Spinal cord (tissue), 10 donors: ENCODE measurements around the gene SZRD1. TPM values are rescaled to one million over a fixed set of nuclear protein-coding genes. Genes with fewer than 3 reads are reported as not detected.

Experiments
- DNase-seq, 6 donors: peaks; one replicate each; pipeline versions ENCODE4 v3.0.0 to v3.0.0-alpha.2; 2013 to 2015; ENCODE audit warnings: low spot score in 6 of 6, low read depth in 4 of 6
- H3K27ac ChIP-seq: one replicate; pipeline ENCODE4 v1.5.1; 2013; ENCODE audit warnings: low read depth, low read length, control low read depth
- H3K27me3 ChIP-seq: one replicate; pipeline ENCODE4 v1.6.1; 2013; ENCODE audit warnings: low read length; ENCODE audit not compliant: control insufficient read depth, insufficient read depth
- H3K36me3 ChIP-seq: one replicate; pipeline ENCODE4 v1.6.1; 2013; ENCODE audit warnings: low read length; ENCODE audit not compliant: control insufficient read depth, insufficient read depth
- H3K4me1 ChIP-seq: one replicate; pipeline ENCODE4 v1.6.1; 2013; ENCODE audit warnings: low read length; ENCODE audit not compliant: control insufficient read depth, insufficient read depth
- H3K4me3 ChIP-seq: one replicate; pipeline ENCODE4 v1.5.1; 2013; ENCODE audit warnings: low read depth, low read length, control low read depth
- H3K9me3 ChIP-seq: one replicate; pipeline ENCODE4 v1.6.1; 2013; ENCODE audit warnings: low read length; ENCODE audit not compliant: control insufficient read depth, insufficient read depth
- WGBS: methylation state at CpG from one replicate; pipeline ENCODE4 v1.1.5; 2013; ENCODE audit warnings: missing lambda C conversion rate; ENCODE audit not compliant: insufficient coverage; 5-methylcytosine and 5-hydroxymethylcytosine counted together
- polyA plus RNA-seq, 2 donors: library from polyadenylated mRNA; unstranded; fragments of 120-200 nt; gene quantifications; one replicate each; pipeline ENCODE4 v1.2.1, GENCODE V29; 2013; ENCODE audit not compliant: insufficient read length in 2 of 2
- total RNA-seq, 2 donors: library from RNA; depleted of rRNA in 1 of 2; stranded (reverse); fragments of 120-200 nt in 1 of 2; fragments of >200 nt in 1 of 2; gene quantifications; one replicate each; pipeline versions ENCODE4 v1.2.3 to v1.2.4, GENCODE V29; 2013 to 2014
- donor health status: healthy.

Gene SZRD1
- total and polyA plus RNA-seq, 4 donors, result 13.1 to 77.5 (median 69.1) TPM

- no peak overlapping the region for H3K4me3 ChIP-seq
- no peaks in the 10 kb centered on the region for H3K9me3 ChIP-seq
- no peaks in the 10 kb centered on the region for H3K27me3 ChIP-seq
- 93% methylated on average over 18 of the region's 25 CpGs for WGBS
- no peak for DNase-seq
- H3K36me3 ChIP-seq, result no peaks in the 10 kb centered on the region
- no peak overlapping the region for H3K27ac ChIP-seq
- no peaks in the 10 kb centered on the region for H3K4me1 ChIP-seq
Measured at GRCh38 chr1:16409536-16410152, 42.6 kb downstream of the SZRD1 start.

DNA sequence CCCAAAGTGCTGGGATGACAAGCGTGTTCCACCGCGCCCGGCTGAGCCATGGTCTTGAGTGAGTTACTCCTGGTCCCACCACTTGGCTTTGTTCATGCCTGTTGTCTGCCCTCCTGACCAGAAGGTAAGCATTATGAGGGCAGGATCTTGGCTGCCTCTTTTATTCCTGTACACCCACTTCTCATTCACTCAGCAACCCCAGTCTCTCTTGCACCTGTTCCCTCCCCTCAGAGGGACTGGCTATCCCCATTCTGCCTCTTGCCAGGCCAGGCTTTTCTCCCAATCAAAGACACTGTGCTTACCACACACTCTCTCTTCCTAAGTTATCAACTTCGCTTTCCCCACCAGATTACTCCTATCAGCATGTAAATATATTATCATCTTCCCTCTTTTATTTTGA, 43.8 kb downstream of the SZRD1 start:
- Histone ChIP-seq H3K36me3 (no peaks in the 10 kb centered on the region), H3K4me1 (no peaks in the 10 kb centered on the region), H3K4me3 (no peak overlapping the region), H3K9me3 (no peaks in the 10 kb centered on the region), H3K27me3 (no peaks in the 10 kb centered on the region), H3K27ac (no peak overlapping the region)
- 98% methylated on average over 4 of the region's 5 CpGs for WGBS
- DNase-seq, result no peak

DNA sequence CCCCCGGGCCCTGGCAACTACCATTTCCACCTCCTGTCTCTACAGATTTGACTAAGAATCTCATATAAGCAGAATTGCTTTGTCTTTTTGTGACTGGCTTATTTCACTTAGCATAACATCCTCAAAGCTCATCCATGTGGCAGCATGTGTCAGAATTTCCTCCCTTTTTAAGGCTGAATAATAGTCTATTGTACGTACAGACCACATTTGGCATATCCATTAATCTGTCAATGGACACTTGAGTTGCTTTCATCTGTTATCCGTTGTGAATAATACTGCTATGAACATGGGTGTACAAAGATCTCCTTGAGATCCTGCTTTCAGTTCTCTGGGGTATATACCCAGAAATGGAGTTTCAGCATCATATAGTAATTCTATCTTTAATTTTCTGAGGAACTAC, 46.1 kb downstream of the SZRD1 start:
- WGBS, result no CpG with 5 or more reads among the region's 3 CpGs
- Histone ChIP-seq H3K27ac (no peak overlapping the region), H3K27me3 (no peaks in the 10 kb centered on the region), H3K4me3 (no peak overlapping the region), H3K9me3 (no peaks in the 10 kb centered on the region), H3K36me3 (no peaks in the 10 kb centered on the region), H3K4me1 (no peaks in the 10 kb centered on the region)
- DNase-seq, result no peak

- H3K9me3 ChIP-seq, result no peaks in the 10 kb centered on the region
- WGBS, result 95% methylated on average over 6 of the region's 7 CpGs
- H3K27me3 ChIP-seq, result no peaks in the 10 kb centered on the region
- H3K36me3 ChIP-seq, result no peaks in the 10 kb centered on the region
- no peaks in the 10 kb centered on the region for H3K4me1 ChIP-seq
- H3K4me3 ChIP-seq, result no peak overlapping the region
- no peak for DNase-seq
- no peak overlapping the region for H3K27ac ChIP-seq
Measured at GRCh38 chr1:16418823-16419425, 51.9 kb downstream of the SZRD1 start.

- no peak overlapping the region for H3K4me3 ChIP-seq
- H3K4me1 ChIP-seq, result peaks cover 8% of the 10 kb centered on the region
- H3K27me3 ChIP-seq, result no peaks in the 10 kb centered on the region
- H3K27ac ChIP-seq, result no peak overlapping the region
- H3K36me3 ChIP-seq, result no peaks in the 10 kb centered on the region
- 64% methylated on average over 9 of the region's 9 CpGs for WGBS
- DNase-seq, result no peak
- H3K9me3 ChIP-seq, result no peaks in the 10 kb centered on the region
Measured at GRCh38 chr1:16420424-16421118, 53.5 kb downstream of the SZRD1 start.

- no peaks in the 10 kb centered on the region for H3K36me3 ChIP-seq
- no peaks in the 10 kb centered on the region for H3K9me3 ChIP-seq
- H3K27ac ChIP-seq, result no peak overlapping the region
- no peak overlapping the region for H3K4me3 ChIP-seq
- WGBS, result 90% methylated on average over 5 of the region's 7 CpGs
- peaks cover 9% of the 10 kb centered on the region for H3K4me1 ChIP-seq
- H3K27me3 ChIP-seq, result no peaks in the 10 kb centered on the region
- no peak for DNase-seq
Measured at GRCh38 chr1:16421201-16421600, 54.2 kb downstream of the SZRD1 start.

- Histone ChIP-seq H3K36me3 (no peaks in the 10 kb centered on the region), H3K4me3 (no peak overlapping the region), H3K4me1 (peaks cover 9% of the 10 kb centered on the region), H3K27ac (no peak overlapping the region), H3K27me3 (no peaks in the 10 kb centered on the region), H3K9me3 (no peaks in the 10 kb centered on the region)
- no peak for DNase-seq
- 95% methylated on average over 6 of the region's 7 CpGs for WGBS
Measured at GRCh38 chr1:16422041-16422440, 55.0 kb downstream of the SZRD1 start.

GRCh38 chr1:16425125-16426025, 58.3 kb downstream of the SZRD1 start:
- H3K4me1 ChIP-seq, result peaks cover 9% of the 10 kb centered on the region
- no peak overlapping the region for H3K4me3 ChIP-seq
- H3K36me3 ChIP-seq, result no peaks in the 10 kb centered on the region
- no peaks in the 10 kb centered on the region for H3K9me3 ChIP-seq
- 50% methylated on average over 7 of the region's 10 CpGs for WGBS
- H3K27me3 ChIP-seq, result no peaks in the 10 kb centered on the region
- DNase-seq, result peak in 2 of 6 donors; percentile 10 to 15
- no peak overlapping the region for H3K27ac ChIP-seq

GRCh38 chr1:16430606-16431005, 63.6 kb downstream of the SZRD1 start:
- Histone ChIP-seq H3K9me3 (no peaks in the 10 kb centered on the region), H3K27ac (no peak overlapping the region), H3K27me3 (no peaks in the 10 kb centered on the region), H3K36me3 (no peaks in the 10 kb centered on the region), H3K4me1 (peaks cover under 1% of the 10 kb centered on the region), H3K4me3 (no peak overlapping the region)
- 60% methylated on average over 1 of the region's 3 CpGs for WGBS
- no peak for DNase-seq
